ENCODE measurements around the gene CDC37L1. TPM values are rescaled to one million over a fixed set of nuclear protein-coding genes. Genes with fewer than 3 reads are reported as not detected.
A peak's percentile ranks its signal among the peaks of the same experiment; 100 is the strongest.

CDC37L1 gene
- total RNA-seq, 3 donors from 2014 or later, result 36.4 to 53.4 (median 42.7) TPM

- peak; percentile 29 for TF ChIP-seq POLR2A (IDR thresholded peaks at IDR 0.05)
- TF ChIP-seq CTCF (IDR thresholded peaks at IDR 0.05), result peak in 1 of 3 donors; percentile 10
- peak; percentile 54 to 81 (median 63) for TF ChIP-seq POLR2AphosphoS5 (IDR thresholded peaks at IDR 0.05)
- DNase-seq (ENCODE audit: low spot score in 2 of 2), result peak; percentile 77 to 86
- intact Hi-C loops (cut with DNase I; ENCODE audit: low total_unique reads), result no loop called here
- Histone ChIP-seq H3K9me3 (no peaks in the 10 kb centered on the region), H3K4me1 (peaks cover 0 to 5% of the 10 kb centered on the region in 2 donors), H3K4me3 (peak within 1 kb of the TSS; percentile 73 to 87 (median 76)), H3K27ac (peak within 1 kb of the TSS; percentile 94 to 98), H3K36me3 (no peaks in the 10 kb centered on the region), H3K27me3 (no peaks in the 10 kb centered on the region)
These were observed 61.4 kb downstream of the CDC37L1 start, which contains the start of gene AK3 for GRCh38 chr9:4740638-4741364. AK3 (minus strand) TSS chr9:4741202; CDS start chr9:4741087, 115 bp downstream.

GRCh38 chr9:4741365-4742089, 62.2 kb downstream of the CDC37L1 start:
- Histone ChIP-seq H3K4me1 (peaks cover 0 to 5% of the 10 kb centered on the region in 2 donors), H3K27me3 (no peaks in the 10 kb centered on the region), H3K4me3 (peak overlapping the region; percentile 73 to 87 (median 76)), H3K36me3 (no peaks in the 10 kb centered on the region), H3K9me3 (no peaks in the 10 kb centered on the region), H3K27ac (peak overlapping the region; percentile 94 to 98)
- intact Hi-C loops (cut with DNase I; ENCODE audit: low total_unique reads), result no loop called here
- no peak for DNase-seq (ENCODE audit: low spot score in 2 of 2)
- no peak for TF ChIP-seq POLR2A (IDR thresholded peaks at IDR 0.05)
- TF ChIP-seq POLR2AphosphoS5 (IDR thresholded peaks at IDR 0.05), result no peak
- no peak for TF ChIP-seq CTCF (IDR thresholded peaks at IDR 0.05)

- Histone ChIP-seq H3K27me3 (no peaks in the 10 kb centered on the region), H3K36me3 (no peaks in the 10 kb centered on the region), H3K27ac (peak overlapping the region; percentile 94 to 98), H3K4me1 (peaks cover 0 to 5% of the 10 kb centered on the region in 2 donors), H3K4me3 (peak overlapping the region in 2 of 3 donors; percentile 76 to 87), H3K9me3 (no peaks in the 10 kb centered on the region)
- DNase-seq (ENCODE audit: low spot score in 2 of 2), result no peak
- intact Hi-C loops (cut with DNase I; ENCODE audit: low total_unique reads), result no loop called here
- no peak for TF ChIP-seq POLR2A (IDR thresholded peaks at IDR 0.05)
- no peak for TF ChIP-seq POLR2AphosphoS5 (IDR thresholded peaks at IDR 0.05)
- TF ChIP-seq CTCF (IDR thresholded peaks at IDR 0.05), result no peak
These were observed 62.9 kb downstream of the CDC37L1 start for GRCh38 chr9:4742246-4742645.

- H3K4me1 ChIP-seq, result peaks cover 0 to 5% of the 10 kb centered on the region in 2 donors
- no peak overlapping the region for H3K4me3 ChIP-seq
- no peaks in the 10 kb centered on the region for H3K36me3 ChIP-seq
- H3K9me3 ChIP-seq, result no peaks in the 10 kb centered on the region
- H3K27ac ChIP-seq, result peak overlapping the region; percentile 49 to 61
- intact Hi-C loops (cut with DNase I; ENCODE audit: low total_unique reads), result no loop called here
- H3K27me3 ChIP-seq, result no peaks in the 10 kb centered on the region
- no peak for DNase-seq (ENCODE audit: low spot score in 2 of 2)
- TF ChIP-seq POLR2A (IDR thresholded peaks at IDR 0.05) (no peak), POLR2AphosphoS5 (IDR thresholded peaks at IDR 0.05) (no peak), CTCF (IDR thresholded peaks at IDR 0.05) (no peak)
These were observed 63.9 kb downstream of the CDC37L1 start for GRCh38 chr9:4743131-4743875.
